HG03575 (cell line): ENCODE data around the gene RTL3.
"Not testable (repeated sequence)": the region's sequence is repeated elsewhere in the genome, so short reads cannot be mapped to it uniquely, and the experiment has no call there.

Experiments
- ATAC-seq: cut with Tn5 transposase; IDR thresholded peaks from one replicate; pipeline ENCODE4 v1.9.1; 2021; ENCODE audit not compliant: unreplicated experiment, insufficient number of reproducible peaks, low FRiP score; ENCODE audit errors: extremely low read depth

The RTL3 gene, protein sequence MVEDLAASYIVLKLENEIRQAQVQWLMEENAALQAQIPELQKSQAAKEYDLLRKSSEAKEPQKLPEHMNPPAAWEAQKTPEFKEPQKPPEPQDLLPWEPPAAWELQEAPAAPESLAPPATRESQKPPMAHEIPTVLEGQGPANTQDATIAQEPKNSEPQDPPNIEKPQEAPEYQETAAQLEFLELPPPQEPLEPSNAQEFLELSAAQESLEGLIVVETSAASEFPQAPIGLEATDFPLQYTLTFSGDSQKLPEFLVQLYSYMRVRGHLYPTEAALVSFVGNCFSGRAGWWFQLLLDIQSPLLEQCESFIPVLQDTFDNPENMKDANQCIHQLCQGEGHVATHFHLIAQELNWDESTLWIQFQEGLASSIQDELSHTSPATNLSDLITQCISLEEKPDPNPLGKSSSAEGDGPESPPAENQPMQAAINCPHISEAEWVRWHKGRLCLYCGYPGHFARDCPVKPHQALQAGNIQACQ

GRCh38 chrX:78658845-78659744, at the start of gene RTL3:
Gene RTL3, minus strand, starts transcription at chrX:78659328. Its CDS starts 908 bp downstream, at chrX:78658420.
- no peak for ATAC-seq

GRCh38 chrX:78708816-78709215, 49.7 kb upstream of the RTL3 start:
- no peak for ATAC-seq

DNA sequence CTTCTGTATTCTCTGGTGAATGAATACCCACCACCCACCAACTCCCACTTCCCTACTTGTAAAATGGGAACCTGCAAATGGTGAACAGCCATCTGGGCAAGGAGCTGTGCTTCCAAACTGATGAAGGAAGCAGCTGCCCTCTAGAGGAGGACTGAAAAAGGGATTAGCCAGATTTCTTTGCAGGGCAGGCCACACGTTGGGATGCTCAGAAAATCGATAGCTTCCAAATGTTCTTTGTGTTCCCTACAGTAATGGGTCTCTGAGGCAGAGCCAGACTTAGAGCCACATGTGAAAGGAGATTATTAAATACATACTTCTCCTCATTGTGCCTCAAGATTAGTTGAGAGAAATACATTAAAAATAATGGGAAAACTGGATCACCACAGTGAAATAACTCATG, 49.1 kb upstream of the RTL3 start:
- ATAC-seq = no peak

DNA sequence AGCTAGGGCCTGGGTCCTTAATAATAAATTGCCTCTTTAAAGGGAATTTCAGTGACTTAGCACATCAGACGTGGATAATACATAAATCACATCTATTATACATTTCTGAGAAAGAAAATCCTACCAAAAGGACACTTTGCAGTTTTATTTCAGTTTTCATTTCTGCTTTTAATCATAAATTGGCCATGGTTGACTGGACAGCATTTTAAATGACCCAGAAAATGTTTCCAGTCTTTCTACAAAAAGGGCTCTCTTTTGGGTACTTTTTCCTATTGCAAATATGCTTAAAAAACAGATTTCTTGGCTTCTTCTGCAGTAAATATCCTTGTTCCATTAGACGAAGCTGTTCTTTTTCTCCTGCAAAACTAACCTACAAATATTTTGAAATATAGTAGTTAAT, 46.9 kb upstream of the RTL3 start:
- ATAC-seq = no peak

DNA sequence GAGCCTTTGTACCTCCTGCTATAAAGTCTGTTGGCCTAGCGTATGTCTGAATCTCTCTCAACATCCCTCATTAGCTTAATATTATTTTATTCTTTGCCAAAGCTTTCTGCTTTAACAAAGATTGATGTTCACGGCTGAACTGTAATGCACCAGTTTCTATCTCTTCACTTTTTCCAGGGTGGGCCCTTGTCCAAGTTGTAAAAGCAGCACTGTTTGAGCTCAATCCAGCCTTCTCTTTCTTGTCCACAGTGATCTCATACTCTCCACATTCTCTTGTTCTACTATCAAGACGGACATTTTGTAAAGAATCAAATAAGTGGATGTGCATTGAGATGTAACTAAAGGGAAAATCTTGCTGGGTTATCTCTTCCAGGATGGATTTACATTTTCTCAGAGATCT, 34.4 kb upstream of the RTL3 start:
- no peak for ATAC-seq

DNA sequence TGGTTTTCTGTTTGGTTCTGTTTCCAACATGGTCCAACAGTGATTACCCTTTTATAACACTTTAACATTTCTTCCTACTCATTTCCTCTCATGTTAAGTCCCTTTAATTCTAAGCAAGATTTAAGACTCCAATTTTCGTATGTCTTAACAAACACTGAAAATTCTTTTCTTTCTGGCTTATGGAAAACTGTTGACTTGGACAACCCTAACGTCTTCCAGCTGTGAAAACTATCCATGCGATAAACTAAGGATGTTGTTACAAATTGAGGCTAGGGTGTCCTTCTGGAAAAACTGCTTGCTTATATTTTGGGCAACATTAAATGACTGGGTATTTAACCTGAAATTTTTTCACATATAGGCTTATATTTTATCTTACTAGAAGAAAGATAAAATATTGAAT, 33.9 kb upstream of the RTL3 start:
- no peak for ATAC-seq

DNA sequence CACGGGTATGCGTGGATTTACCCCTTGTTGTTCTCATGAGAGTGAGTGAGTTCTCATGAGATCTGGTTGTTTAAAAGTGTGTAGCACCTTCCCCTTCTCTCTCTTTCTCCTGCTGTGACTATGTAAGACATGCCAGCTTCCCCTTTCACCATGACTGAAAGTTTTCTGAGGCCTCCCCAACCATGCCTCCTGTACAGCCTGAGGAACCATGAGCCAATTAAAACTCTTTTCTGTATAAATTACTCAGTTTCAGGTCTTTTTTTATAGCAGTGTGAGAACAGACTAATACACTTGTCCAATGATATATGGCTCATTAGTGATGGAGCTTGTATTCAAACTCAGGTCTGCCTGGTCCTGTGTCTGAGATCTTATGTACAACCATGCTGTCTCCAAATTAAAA, 28.5 kb upstream of the RTL3 start:
- peak; percentile 80 for ATAC-seq

GRCh38 chrX:78673246-78673645, 14.1 kb upstream of the RTL3 start:
- no peak for ATAC-seq

DNA sequence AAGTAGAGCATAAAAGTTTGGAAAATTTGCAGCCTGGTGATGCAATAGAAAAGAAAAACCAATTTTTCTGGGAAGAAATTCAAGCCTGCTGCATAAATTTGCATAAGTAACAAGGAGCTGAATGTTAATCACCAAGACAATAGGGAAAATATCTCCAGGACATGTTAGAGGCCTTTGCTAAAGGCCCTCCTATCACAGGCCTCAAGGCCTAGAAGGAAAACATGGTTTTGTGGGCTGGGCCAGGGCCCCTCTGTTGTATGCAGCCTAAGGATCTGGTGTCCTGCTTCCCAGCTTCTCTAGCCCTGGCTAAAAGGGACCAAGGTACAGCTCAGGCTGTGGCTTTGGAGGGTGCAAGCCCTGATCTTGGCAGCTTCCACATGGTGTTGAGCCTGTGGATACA, 6.2 kb upstream of the RTL3 start:
- no peak for ATAC-seq

DNA sequence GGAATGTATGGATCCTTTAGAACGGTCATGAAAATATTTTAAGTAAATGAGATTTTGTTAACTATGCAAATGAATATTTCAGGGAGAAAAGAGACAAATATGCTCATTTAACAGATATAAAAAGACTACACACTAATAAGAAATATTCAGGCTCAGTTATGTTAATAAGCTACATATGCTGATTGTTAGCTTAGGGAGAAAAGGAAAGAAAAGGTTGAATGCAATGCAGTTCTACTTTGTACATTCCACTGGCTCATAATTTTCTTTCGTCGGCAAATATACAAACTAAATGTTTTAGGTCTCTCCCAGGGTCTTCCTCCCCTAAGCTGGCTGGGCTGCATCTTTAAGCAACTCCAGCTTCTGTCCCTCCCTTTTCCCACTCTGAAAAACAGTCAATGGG, 2.7 kb upstream of the RTL3 start:
- no peak for ATAC-seq

DNA sequence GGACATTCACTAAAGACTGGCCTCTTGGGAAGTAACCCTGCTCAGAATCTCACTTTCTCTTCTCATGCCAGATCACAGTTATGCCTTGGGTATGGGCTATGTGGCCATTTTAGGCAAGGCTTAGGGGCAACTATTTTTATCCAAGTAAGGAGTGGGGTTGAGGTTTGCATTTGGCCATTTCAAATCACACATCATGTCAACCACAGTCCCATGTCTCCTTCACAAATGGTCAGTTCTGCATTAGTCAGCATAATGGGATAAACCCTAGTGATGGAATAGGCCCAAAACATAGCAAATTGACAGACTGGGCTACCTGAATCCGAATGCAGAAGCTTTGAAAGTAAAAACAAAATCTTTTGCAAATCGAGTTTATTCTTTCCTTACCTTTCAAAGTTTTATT, 827 bp upstream of the RTL3 start:
- no peak for ATAC-seq

DNA sequence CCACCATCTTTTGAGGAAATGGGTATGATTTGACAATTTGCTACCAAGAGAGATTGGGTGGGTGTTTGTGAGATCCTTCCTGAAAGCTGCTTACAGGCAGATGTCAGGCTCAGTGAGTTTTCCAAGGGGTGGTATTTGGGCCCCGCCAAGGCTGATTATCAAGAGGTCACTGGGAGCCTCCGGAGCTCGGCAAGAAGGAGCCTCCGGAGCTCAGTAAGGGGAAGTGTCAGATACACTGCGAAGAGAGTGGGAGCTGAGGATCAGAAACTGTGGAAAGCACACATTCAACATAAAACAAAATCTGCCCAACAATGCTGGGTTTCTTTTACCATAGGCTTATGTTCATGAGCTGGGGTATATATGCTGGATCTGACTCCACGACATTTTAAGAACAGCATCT, 714 bp downstream of the RTL3 start:
- no peak for ATAC-seq

GRCh38 chrX:78655642-78656041, 3.5 kb downstream of the RTL3 start:
- no peak for ATAC-seq

DNA sequence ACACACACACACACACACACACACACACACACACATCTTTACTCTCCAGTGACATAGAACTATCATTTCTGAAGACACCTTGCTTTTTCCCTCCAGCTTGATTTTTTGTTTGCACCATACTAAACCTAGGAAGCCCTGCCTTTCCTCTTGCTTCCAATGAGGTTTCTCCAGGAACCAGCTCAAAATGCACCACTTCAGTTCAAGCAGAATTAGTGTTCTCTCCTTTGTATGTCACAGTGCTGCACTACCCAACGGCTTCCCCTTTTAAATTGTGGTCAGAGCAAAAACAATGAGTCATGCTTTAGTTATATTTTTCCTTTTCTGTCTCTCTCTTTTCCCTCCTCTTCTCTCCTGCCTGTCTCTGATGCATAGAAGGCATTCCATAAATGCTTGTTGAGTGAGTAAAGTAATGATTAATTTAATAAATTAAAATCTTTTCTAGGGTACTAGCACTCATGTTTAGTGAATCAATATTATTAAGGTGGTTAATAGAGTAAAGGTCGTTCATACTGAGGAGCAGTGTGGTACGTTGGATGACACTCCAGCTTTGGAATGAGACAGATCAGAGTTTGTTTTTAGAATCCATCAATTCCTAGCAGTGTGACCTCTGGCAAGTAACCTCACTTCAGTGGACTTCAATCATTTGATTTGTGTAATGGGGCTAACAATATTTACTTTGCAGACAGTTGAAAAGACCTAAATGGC, 5.9 kb downstream of the RTL3 start:
- no peak for ATAC-seq

- peak; percentile 86 for ATAC-seq
Measured at GRCh38 chrX:78650906-78651437, 8.2 kb downstream of the RTL3 start.

DNA sequence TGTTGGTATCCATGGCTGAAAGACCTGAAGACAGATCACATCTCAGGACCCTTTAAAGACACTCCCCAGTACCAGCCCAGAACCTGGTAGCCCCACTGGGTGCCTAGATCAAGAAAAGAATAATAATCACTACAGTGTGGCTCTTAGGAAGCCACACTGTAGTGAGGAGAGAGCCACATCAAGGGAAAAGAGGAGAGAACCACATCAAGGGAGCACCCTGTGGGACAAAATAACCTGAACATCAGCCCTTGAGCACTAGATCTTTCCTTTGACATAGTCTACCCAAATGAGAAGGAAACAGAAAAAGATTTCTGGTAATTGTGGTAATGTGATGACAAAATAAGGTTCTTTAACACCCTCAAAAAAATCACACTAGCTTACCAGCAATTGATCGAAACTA, 15.3 kb downstream of the RTL3 start:
- no peak for ATAC-seq

- no peak for ATAC-seq
Measured at GRCh38 chrX:78643096-78643495, 16.0 kb downstream of the RTL3 start.

DNA sequence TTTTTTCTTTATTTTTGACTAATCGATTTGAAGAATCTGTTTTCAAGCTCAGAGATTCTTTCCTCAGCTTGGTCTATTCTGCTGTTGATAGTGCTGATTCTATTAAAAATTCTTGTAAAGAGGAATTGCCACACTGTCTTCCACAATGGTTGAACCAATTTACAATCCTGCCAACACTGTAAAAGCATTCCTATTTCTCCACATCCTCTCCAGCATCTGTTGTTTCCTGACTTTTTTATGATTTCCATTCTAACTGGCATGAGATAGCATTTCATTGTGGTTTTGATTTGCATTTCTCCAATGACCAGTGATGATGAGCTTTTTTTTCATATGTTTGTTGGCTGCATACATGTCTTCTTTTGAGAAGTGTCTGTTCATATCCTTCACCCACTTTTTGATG, 23.0 kb downstream of the RTL3 start:
- not testable (repeated sequence) for ATAC-seq
